Measurements from ENCODE around the gene EXOSC9.

DNA sequence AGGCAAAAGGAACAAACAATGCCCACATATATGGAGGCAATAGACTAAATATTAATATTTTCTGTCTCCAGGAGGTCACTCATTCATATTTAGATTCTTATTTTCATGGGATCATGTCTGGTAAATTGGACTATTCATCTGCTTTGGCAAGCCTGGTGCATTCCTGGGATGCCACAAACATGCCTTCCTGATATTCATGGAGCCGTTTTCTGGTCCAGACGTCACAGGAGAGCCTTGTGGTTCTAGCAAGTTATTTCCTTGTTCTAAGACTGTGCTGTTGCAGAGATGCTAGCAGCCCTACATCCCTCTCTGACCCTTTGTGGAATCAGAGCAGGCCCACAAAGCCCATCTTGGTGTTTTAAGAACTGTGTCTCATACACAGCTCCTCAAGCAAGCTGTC is 16.1 kb upstream of the EXOSC9 start:
- no peak for TF ChIP-seq EZH2phosphoT487 (IDR thresholded peaks at IDR 0.05; ENCODE audit: borderline replicate concordance, low read depth, low read length)
- TF ChIP-seq, protein P1, sequence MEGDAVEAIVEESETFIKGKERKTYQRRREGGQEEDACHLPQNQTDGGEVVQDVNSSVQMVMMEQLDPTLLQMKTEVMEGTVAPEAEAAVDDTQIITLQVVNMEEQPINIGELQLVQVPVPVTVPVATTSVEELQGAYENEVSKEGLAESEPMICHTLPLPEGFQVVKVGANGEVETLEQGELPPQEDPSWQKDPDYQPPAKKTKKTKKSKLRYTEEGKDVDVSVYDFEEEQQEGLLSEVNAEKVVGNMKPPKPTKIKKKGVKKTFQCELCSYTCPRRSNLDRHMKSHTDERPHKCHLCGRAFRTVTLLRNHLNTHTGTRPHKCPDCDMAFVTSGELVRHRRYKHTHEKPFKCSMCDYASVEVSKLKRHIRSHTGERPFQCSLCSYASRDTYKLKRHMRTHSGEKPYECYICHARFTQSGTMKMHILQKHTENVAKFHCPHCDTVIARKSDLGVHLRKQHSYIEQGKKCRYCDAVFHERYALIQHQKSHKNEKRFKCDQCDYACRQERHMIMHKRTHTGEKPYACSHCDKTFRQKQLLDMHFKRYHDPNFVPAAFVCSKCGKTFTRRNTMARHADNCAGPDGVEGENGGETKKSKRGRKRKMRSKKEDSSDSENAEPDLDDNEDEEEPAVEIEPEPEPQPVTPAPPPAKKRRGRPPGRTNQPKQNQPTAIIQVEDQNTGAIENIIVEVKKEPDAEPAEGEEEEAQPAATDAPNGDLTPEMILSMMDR (conservative IDR thresholded peaks at IDR 0.05; ENCODE audit: low read length) = no peak

Data from OCI-LY7 (cell line).